HG03442 (cell line): ENCODE measurements around the gene SLC16A10.
"Not testable (repeated sequence)": the region's sequence is repeated elsewhere in the genome, so short reads cannot be mapped to it uniquely, and the experiment has no call there.

Experiments used
- ATAC-seq: cut with Tn5 transposase; IDR thresholded peaks from one replicate; pipeline ENCODE4 v1.9.1; 2021; ENCODE audit warnings: mild to moderate bottlenecking, moderate library complexity; ENCODE audit not compliant: unreplicated experiment

The SLC16A10 gene

GRCh38 chr6:111131018-111131417 is 43.7 kb downstream of the SLC16A10 start:
- not testable (repeated sequence) for ATAC-seq

- not testable (repeated sequence) for ATAC-seq
Measured at GRCh38 chr6:111132669-111133068, 45.4 kb downstream of the SLC16A10 start.

GRCh38 chr6:111134236-111134869 is 47.0 kb downstream of the SLC16A10 start:
- not testable (repeated sequence) for ATAC-seq

- ATAC-seq, result not testable (repeated sequence)
Measured at GRCh38 chr6:111137489-111138093, 50.3 kb downstream of the SLC16A10 start.

GRCh38 chr6:111147440-111147839 is 60.1 kb downstream of the SLC16A10 start:
- ATAC-seq, result no peak

GRCh38 chr6:111148110-111148509 is 60.8 kb downstream of the SLC16A10 start:
- ATAC-seq, result no peak

GRCh38 chr6:111150577-111150976 is 63.3 kb downstream of the SLC16A10 start:
- ATAC-seq, result no peak

GRCh38 chr6:111154981-111155380 is 67.7 kb downstream of the SLC16A10 start:
- no peak for ATAC-seq

- ATAC-seq, result no peak
Measured at GRCh38 chr6:111157412-111157811, 70.1 kb downstream of the SLC16A10 start.

- no peak for ATAC-seq
Measured at GRCh38 chr6:111159633-111160032, 72.3 kb downstream of the SLC16A10 start.

GRCh38 chr6:111161650-111162049 is 74.3 kb downstream of the SLC16A10 start:
- no peak for ATAC-seq

- ATAC-seq, result no peak
Measured at GRCh38 chr6:111162504-111162903, 75.2 kb downstream of the SLC16A10 start.

GRCh38 chr6:111171577-111172400 is 84.5 kb downstream of the SLC16A10 start:
- peak; percentile 57 for ATAC-seq

GRCh38 chr6:111172563-111172962 is 85.3 kb downstream of the SLC16A10 start:
- ATAC-seq, result no peak

- ATAC-seq, result no peak
Measured at GRCh38 chr6:111173341-111173740, 86.0 kb downstream of the SLC16A10 start.

GRCh38 chr6:111173946-111174345 is 86.6 kb downstream of the SLC16A10 start:
- ATAC-seq, result no peak

GRCh38 chr6:111175109-111175508 is 87.8 kb downstream of the SLC16A10 start:
- no peak for ATAC-seq

- ATAC-seq, result no peak
Measured at GRCh38 chr6:111176038-111176759, 88.9 kb downstream of the SLC16A10 start.

GRCh38 chr6:111176760-111177099 is 89.4 kb downstream of the SLC16A10 start:
- no peak for ATAC-seq

- no peak for ATAC-seq
Measured at GRCh38 chr6:111177131-111177530, 89.8 kb downstream of the SLC16A10 start.
